MG63 (cell line): Measurements from ENCODE around the gene TMEM204. TPM values are rescaled to one million over a fixed set of nuclear protein-coding genes. Genes with fewer than 3 reads are reported as not detected.

ENCODE experiments used
- DNase-seq: peaks from one replicate; pipeline ENCODE4 v3.0.0-alpha.2; 2020
- H3K27me3 ChIP-seq: fragments of 250-450 bp; sonication (Bioruptor Pico); 2 replicates; pipeline ENCODE4 v1.5.1; 2020; ENCODE audit warnings: mild to moderate bottlenecking, moderate library complexity
- H3K36me3 ChIP-seq: fragments of 250-450 bp; sonication (Bioruptor Pico); 2 replicates; pipeline ENCODE4 v1.5.1; 2020; ENCODE audit warnings: mild to moderate bottlenecking, moderate library complexity
- H3K4me3 ChIP-seq: fragments of 250-450 bp; sonication (Bioruptor Pico); 2 replicates; pipeline ENCODE4 v1.5.1; 2020; ENCODE audit warnings: mild to moderate bottlenecking, moderate library complexity
- H3K9me3 ChIP-seq: fragments of 250-450 bp; sonication (Bioruptor Pico); 2 replicates; pipeline ENCODE4 v1.5.1; 2020; ENCODE audit warnings: mild to moderate bottlenecking, moderate library complexity
- total RNA-seq: library from RNA; depleted of rRNA; stranded (reverse); fragments of >200 nt; shearing (Covaris generic); gene quantifications from 2 replicates; pipeline ENCODE4 v1.2.3, GENCODE V29; 2014; ENCODE audit warnings: low replicate concordance

Gene TMEM204
- total RNA-seq, 1 experiment from 2014 or later: 1.7 TPM

DNA sequence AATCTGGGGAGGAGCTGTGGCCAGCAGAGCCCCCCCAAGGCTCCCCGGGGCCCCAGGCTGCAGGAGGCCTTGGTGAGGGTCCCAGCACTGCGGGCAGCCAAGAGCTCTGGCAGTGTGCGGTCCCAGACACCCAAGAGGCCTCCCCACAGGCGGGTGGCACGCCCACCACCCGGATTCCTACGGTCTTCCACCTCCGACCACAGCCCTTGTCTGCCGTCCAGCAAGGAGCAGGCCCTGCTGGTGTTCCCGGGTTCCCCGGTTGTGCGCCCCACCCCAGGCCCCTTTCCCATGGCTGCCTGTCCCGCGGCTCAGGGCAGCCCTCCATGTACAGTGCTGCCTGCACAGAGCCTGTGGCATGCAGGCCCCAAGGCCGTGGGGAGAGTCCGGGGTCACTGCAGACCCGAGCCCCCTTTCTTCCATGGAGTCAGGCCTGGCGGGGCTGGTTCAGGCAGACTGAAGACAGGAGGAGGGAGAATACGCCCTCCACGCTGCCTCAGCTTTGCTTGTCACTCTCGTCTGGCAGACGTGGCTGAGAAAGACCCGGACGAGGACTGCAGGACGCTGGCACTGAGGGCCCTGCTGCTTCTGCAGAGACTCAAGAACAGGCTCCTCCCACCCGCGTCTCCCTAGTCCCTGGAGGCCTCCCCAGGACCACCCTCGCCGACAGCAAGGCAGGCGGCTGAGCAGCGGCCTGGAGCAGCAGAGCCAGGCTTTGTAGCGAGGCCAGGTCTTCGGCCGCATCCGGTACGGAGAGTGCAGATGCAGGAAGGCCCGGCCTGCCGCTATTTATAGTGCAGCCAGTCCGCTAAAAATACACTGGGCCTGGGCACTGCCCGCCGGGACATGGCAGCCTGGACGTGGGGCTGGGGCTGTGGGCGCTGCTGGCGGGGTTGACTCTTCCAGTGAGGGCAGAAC is 23.9 kb upstream of the TMEM204 start:
- Histone ChIP-seq H3K27me3 (no peaks in the 10 kb centered on the region), H3K9me3 (no peaks in the 10 kb centered on the region), H3K4me3 (no peak overlapping the region), H3K36me3 (peaks cover 42% of the 10 kb centered on the region)
- no peak for DNase-seq

DNA sequence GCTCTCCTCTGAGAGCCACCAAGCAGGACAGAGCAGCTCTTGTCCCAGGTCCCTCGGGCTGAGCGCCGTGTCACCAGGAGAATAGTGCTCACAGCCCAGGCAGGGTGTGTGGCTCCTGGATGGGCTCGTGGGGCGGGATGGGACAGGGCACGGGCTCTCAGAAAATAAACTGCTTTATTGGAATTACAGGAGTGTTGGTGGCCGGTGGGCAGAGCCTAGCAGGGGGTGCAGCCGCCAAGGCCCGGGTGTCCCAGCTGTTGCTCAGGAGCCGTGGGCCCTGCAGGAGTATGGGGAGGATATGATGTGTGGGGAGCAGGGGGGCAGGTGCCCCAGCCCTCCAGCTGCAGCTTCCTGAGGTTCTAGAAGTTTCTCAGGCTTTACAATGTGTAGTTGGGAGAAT is 23.2 kb upstream of the TMEM204 start:
- DNase-seq: no peak
- H3K36me3 ChIP-seq: peaks cover 42% of the 10 kb centered on the region
- H3K27me3 ChIP-seq: no peaks in the 10 kb centered on the region
- H3K9me3 ChIP-seq: no peaks in the 10 kb centered on the region
- no peak overlapping the region for H3K4me3 ChIP-seq

- no peak for DNase-seq
- H3K4me3 ChIP-seq: no peak overlapping the region
- peaks cover 42% of the 10 kb centered on the region for H3K36me3 ChIP-seq
- no peaks in the 10 kb centered on the region for H3K9me3 ChIP-seq
- no peaks in the 10 kb centered on the region for H3K27me3 ChIP-seq
These were observed 22.5 kb upstream of the TMEM204 start for GRCh38 chr16:1510941-1511351.

GRCh38 chr16:1511662-1512569 is 21.6 kb upstream of the TMEM204 start:
- no peak for DNase-seq
- Histone ChIP-seq H3K4me3 (no peak overlapping the region), H3K27me3 (no peaks in the 10 kb centered on the region)

GRCh38 chr16:1512774-1513173 is 20.7 kb upstream of the TMEM204 start:
- no peak overlapping the region for H3K4me3 ChIP-seq
- H3K36me3 ChIP-seq: peaks cover 42% of the 10 kb centered on the region
- no peak for DNase-seq
- H3K9me3 ChIP-seq: no peaks in the 10 kb centered on the region
- H3K27me3 ChIP-seq: no peaks in the 10 kb centered on the region

More at GRCh38 chr16:1511662-1512569, 21.6 kb upstream of the TMEM204 start:
- H3K36me3 ChIP-seq: peaks cover 42% of the 10 kb centered on the region
- no peaks in the 10 kb centered on the region for H3K9me3 ChIP-seq

DNA sequence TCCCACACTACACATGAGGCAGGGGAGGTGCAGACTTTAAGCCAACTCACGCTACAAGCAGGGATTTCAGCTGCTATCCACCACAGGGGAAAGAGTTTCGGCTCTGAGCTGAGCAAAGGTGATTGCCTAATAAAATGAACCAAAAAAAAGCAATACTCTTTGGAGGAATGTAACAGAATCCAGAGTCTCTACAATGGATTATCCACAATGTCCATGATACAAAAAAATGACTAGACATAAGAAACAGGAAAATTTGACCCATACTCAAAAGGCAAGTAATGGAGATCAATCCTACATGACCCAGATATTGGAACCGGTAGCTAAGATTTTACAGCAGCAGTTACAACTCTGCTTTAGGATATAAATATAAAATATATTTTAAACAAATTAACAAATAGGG is 19.0 kb upstream of the TMEM204 start:
- Histone ChIP-seq H3K9me3 (no peaks in the 10 kb centered on the region), H3K4me3 (no peak overlapping the region), H3K36me3 (peaks cover 28% of the 10 kb centered on the region), H3K27me3 (no peaks in the 10 kb centered on the region)
- no peak for DNase-seq

DNA sequence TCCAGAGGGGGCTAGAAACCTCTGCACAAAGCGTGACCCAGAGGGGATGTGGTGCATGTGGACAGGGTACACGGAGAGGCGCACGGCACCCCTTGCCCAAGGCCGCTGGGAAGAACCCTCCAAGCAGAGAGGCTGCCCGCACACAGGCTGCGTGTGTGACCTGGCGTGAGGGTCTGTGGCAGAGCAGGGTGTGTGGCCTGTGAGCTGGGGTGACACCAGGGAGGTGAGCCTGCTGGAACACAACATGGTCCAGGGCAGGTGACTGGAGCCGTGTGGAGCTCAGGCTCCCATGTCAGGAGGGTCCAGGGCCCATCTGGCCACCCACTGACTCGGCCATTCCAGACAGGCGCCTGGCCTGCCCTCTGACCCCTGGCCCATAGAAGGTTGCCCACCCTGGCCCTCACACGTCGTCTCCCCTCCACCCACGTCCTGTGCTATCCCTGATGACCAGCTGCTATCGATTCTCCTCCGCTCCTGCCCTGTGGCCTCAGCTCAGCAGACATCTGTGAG is 14.8 kb upstream of the TMEM204 start:
- H3K27me3 ChIP-seq: no peaks in the 10 kb centered on the region
- H3K9me3 ChIP-seq: no peaks in the 10 kb centered on the region
- DNase-seq: no peak
- H3K4me3 ChIP-seq: no peak overlapping the region
- H3K36me3 ChIP-seq: no peaks in the 10 kb centered on the region

GRCh38 chr16:1519831-1520230 is 13.6 kb upstream of the TMEM204 start:
- H3K27me3 ChIP-seq: no peaks in the 10 kb centered on the region
- H3K4me3 ChIP-seq: no peak overlapping the region
- no peak for DNase-seq
- no peaks in the 10 kb centered on the region for H3K36me3 ChIP-seq
- no peaks in the 10 kb centered on the region for H3K9me3 ChIP-seq

GRCh38 chr16:1520461-1520860 is 13.0 kb upstream of the TMEM204 start:
- DNase-seq: no peak
- H3K27me3 ChIP-seq: no peaks in the 10 kb centered on the region
- H3K9me3 ChIP-seq: no peaks in the 10 kb centered on the region
- no peak overlapping the region for H3K4me3 ChIP-seq
- H3K36me3 ChIP-seq: no peaks in the 10 kb centered on the region

DNA sequence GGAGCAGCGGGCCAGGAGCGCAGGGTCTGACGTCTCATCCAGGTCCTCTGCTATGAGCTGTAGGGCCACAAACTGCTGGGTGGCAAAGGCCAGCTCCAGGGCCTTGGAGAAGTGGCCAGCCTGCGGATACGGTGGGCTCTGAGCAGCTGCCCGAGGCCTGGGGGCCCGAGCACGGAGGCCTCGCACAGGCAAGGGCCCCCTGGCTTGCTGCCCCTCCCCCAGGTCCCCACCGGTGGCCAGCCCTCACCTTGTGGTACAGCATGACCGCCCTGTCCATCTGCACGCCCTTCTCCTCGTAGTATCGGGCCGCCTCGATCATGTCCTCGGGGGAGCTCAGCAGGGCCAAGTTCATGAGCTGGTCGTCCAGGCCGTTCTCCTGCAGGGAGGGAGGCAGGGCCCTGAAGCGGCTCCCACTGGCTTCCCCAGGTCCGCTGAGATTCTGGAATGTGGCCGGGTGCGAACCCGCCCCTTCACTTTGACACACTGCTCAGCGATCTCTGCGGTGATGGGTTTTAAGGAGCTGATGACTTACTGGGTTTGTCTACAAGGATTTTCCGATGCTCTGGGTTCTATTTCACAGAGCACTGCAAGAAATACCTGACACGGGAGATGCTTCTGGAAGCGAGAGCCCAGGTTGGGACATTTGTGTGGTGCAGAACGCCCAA is 9.8 kb upstream of the TMEM204 start:
- Histone ChIP-seq H3K36me3 (no peaks in the 10 kb centered on the region), H3K4me3 (no peak overlapping the region), H3K27me3 (no peaks in the 10 kb centered on the region), H3K9me3 (no peaks in the 10 kb centered on the region)
- no peak for DNase-seq

DNA sequence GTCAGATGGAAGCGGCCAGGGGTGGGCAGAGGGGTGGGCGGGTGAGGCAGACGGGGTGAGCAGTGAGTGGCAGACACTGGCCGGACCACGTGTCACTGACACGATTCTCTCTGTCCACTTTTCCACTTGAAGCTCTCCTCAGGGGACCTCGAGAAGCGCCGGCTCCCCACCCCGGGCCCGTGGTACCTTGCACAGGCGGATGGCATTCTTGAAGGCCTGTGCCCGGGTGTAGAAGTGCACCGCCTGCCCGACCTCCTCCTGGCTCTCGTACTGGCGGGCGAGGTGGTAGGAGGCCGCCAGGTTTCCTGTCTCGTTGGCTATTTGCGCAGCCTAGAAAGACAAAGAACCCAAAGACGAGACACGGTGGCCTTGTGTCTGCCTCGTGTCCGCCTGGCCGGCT is 9.1 kb upstream of the TMEM204 start:
- DNase-seq: no peak
- Histone ChIP-seq H3K27me3 (no peaks in the 10 kb centered on the region), H3K9me3 (no peaks in the 10 kb centered on the region), H3K36me3 (no peaks in the 10 kb centered on the region), H3K4me3 (no peak overlapping the region)

DNA sequence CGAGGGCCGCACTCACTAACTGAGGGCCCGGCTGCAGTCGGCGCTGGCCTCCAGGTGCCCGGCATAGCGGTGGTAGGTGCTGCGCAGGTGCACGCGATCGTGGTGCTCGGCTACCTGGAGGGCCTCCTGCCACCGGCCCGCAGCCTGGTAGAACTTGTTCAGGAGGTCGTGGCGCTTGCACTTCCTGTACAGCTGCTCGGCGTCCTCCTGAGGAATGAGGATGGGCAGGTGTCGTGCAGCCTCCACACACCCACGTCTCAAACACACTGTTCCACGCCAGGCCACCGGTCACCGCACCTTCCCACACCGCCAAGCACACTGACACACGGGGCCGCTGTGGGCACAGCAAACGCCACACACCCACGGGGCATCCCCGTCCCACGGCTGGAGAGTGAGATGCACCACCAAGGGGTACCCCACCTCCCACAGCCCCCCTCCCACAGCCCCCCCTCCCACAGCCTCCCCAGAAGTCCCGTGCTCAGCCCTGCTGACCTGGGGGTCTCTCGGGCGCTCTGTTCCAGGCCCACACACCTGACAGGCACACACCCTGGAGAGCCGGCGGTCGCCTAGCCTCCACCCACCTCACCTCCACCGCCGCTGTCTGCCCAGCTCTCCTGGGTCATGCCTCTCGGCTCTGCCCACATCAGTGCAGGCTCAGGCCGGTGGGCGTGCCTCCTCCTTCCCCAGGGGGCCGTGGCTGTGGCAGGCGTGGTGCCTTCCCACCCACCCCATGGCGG is 7.4 kb upstream of the TMEM204 start:
- Histone ChIP-seq H3K36me3 (no peaks in the 10 kb centered on the region), H3K4me3 (no peak overlapping the region), H3K27me3 (no peaks in the 10 kb centered on the region), H3K9me3 (no peaks in the 10 kb centered on the region)
- DNase-seq: no peak

DNA sequence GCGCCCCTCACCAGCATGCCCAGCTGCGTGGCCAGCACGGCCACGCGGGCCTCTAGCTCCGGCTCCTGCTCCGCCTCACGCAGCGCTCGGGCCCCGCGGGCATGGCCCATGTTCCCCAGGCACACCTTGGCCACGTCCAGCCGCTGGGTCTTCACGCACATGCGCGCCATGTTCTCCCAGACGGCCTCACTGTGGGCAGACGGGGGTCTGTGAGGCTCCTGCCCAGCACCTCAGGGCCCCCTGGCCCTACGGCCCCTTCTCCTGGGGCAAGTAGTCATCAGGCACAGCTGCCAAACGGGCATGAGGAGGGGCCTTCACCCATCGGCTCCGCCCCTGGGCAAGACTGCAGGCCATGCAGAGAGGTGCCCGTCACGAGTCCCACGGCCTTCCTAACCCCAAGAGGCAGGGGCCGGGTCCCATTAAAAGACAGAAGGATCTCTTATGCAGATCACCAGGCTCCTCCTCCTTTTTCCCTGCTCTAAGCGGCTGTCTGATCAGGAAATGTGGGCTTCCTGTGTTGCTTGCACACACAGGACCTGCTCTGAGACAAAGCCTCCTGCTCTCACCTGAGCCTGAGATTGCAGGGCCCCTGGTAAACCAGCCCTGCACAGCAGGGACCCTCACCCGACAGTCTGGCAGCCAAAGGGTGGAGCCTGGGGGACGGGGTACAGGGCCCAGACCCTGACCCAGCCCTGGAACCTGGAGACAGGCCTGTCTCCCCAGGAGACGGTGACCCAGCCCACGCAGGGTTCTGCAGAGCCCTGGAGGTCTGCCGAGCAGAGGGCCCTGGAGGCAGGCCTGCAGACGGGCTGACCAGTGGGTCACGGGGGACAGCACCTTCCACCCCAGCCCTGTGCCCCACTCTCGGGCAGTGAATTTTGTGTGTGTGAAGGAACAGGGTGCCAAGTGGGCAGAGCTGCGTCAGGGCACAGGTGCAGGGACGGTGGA is 6.6 kb upstream of the TMEM204 start:
- DNase-seq: no peak
- Histone ChIP-seq H3K36me3 (no peaks in the 10 kb centered on the region), H3K9me3 (no peaks in the 10 kb centered on the region), H3K4me3 (no peak overlapping the region), H3K27me3 (no peaks in the 10 kb centered on the region)

DNA sequence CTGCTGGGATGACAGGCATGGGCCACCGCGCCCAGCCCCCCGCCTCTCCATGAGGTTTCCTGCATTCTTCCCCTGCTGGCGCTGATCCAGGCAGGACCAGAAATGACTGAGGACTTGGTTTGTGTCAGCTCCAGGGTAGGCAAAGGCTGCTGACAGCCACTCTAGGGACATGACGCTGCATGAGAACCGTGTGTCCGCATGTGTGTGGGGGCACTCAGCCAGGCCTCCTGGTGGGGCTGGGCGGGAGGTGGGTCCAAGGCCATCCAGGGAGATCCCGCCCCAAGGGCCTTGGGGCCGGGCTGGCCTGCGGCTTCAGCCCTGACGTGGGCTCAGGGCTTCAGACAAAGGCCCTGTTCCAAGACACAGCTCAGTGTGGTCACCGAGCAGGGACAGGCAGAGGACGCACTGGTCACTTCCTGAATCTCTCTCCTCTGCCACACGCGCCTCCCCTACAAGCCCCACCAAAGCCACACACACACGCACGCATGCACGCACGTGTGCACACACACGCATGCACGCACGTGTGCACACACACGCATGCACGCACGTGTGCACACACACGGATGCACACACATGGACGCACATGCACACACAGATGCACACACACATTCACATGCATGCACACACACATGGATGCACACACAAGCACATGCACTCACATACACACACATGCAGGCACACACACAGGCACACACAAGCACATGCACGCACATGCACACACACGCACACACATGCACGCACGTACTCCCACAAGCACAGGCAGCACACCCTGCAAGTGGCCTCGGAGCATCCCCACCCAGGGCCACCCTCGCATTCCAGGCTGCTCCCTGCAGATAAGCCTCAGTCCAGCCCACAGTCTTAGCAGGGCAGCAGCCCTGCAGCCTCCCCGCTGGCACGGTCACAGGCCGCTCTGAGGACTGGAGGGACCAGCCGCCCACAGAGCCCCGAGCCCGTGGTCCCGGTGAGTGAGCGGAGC is 5.3 kb upstream of the TMEM204 start:
- Histone ChIP-seq H3K4me3 (no peak overlapping the region), H3K27me3 (no peaks in the 10 kb centered on the region), H3K9me3 (no peaks in the 10 kb centered on the region), H3K36me3 (no peaks in the 10 kb centered on the region)
- DNase-seq: no peak
